HEK293 (cell line): ENCODE measurements around the gene MYCN.

ENCODE experiments used
- CTCF ChIP-seq: fragments of 450-650 bp; formaldehyde crosslinking; IDR thresholded peaks from 2 replicates; pipeline ENCODE4 v1.5.1; 2016; ENCODE audit warnings: missing biosample characterization, missing genetic modification characterization
- SP2 ChIP-seq: fragments of 450-650 bp; formaldehyde crosslinking; IDR thresholded peaks from 2 replicates; pipeline ENCODE4 v1.5.1; 2016; ENCODE audit warnings: missing biosample characterization, missing genetic modification characterization
- ZEB2 ChIP-seq: fragments of 450-650 bp; formaldehyde crosslinking; IDR thresholded peaks from 2 replicates; pipeline ENCODE4 v1.5.1; 2016; ENCODE audit warnings: missing biosample characterization, missing genetic modification characterization
- ZNF214 ChIP-seq: fragments of 450-650 bp; formaldehyde crosslinking; IDR thresholded peaks from 2 replicates; pipeline ENCODE4 v1.5.1; 2017; ENCODE audit warnings: missing biosample characterization, mild to moderate bottlenecking, missing genetic modification characterization, borderline replicate concordance
- ZNF391 ChIP-seq: fragments of 450-650 bp; formaldehyde crosslinking; IDR thresholded peaks from 2 replicates; pipeline ENCODE4 v1.5.1; 2016; ENCODE audit warnings: low read depth, missing biosample characterization, missing genetic modification characterization, borderline replicate concordance
- ZNF571 ChIP-seq: fragments of 450-650 bp; formaldehyde crosslinking; IDR thresholded peaks from 2 replicates; pipeline ENCODE4 v1.5.0; 2017; ENCODE audit warnings: missing biosample characterization, missing genetic modification characterization

- TF ChIP-seq ZNF571 (tag by site-specific recombination) (no peak), CTCF (tag by site-specific recombination) (no peak), ZNF214 (tag by site-specific recombination) (no peak), SP2 (tag by site-specific recombination) (no peak), ZEB2 (tag by site-specific recombination) (no peak), ZNF391 (tag by site-specific recombination) (no peak)
Observed at GRCh38 chr2:15930589-15931318, 9.6 kb upstream of the MYCN start.
